Esophagus squamous epithelium (tissue), 5 donors: ENCODE measurements around the gene NCK1. TPM values are rescaled to one million over a fixed set of nuclear protein-coding genes. Genes with fewer than 3 reads are reported as not detected.
"Not testable (repeated sequence)": the region's sequence is repeated elsewhere in the genome, so short reads cannot be mapped to it uniquely, and the experiment has no call there.

Source experiments
- DNase-seq: peaks from one replicate; lab custom pipeline; 2025; lab: John Stamatoyannopoulos, UW
- H3K27ac ChIP-seq, 4 donors: fragments of 200-600 bp; sonication (generic); one replicate each; pipeline ENCODE4 v1.5.1; 2016 to 2019; ENCODE audit warnings: mild to moderate bottlenecking in 1 of 4
- H3K27me3 ChIP-seq, 4 donors: fragments of 200-600 bp; sonication (generic); 1 replicate in 3 of 4; 2 replicates in 1 of 4; pipeline versions ENCODE4 v1.5.1 to v1.6.0; 2017 to 2021; ENCODE audit warnings: antibody characterized with exemption in 1 of 4
- H3K36me3 ChIP-seq, 3 donors: fragments of 200-600 bp; sonication (generic); one replicate each; pipeline ENCODE4 v1.5.1; 2016 to 2019
- H3K4me1 ChIP-seq, 3 donors: fragments of 200-600 bp; sonication (generic); one replicate each; pipeline ENCODE4 v1.5.1; 2017 to 2019
- H3K4me3 ChIP-seq, 4 donors: fragments of 200-600 bp; sonication (generic); 1 replicate in 3 of 4; 2 replicates in 1 of 4; pipeline ENCODE4 v1.5.1; 2016 to 2019; ENCODE audit warnings: mild to moderate bottlenecking in 2 of 4, moderate library complexity in 1 of 4
- H3K9me3 ChIP-seq, 3 donors: fragments of 200-600 bp; sonication (generic); one replicate each; pipeline ENCODE4 v1.5.1; 2016 to 2019
- POLR2A ChIP-seq, 4 donors: fragments of 450-650 bp; IDR thresholded peaks; one replicate each; pipeline ENCODE4 v1.6.1; 2017; ENCODE audit warnings: antibody characterized with exemption in 4 of 4, mild to moderate bottlenecking in 4 of 4, moderate library complexity in 3 of 4
- WGBS, 2 donors: methylation state at CpG; one replicate each; pipeline ENCODE4 v1.1.5; 2018; 5-methylcytosine and 5-hydroxymethylcytosine counted together
- intact Hi-C: fragments of 100-400 bp; cut with DNase I; formaldehyde crosslinking; loops from one replicate; pipeline ENCODE4 v1.15.0; 2022
- total RNA-seq, 4 donors: library from RNA; depleted of rRNA; stranded (reverse); fragments of >200 nt; gene quantifications; one replicate each; pipeline ENCODE4 v1.1.0, GENCODE V29; 2016
- TF ChIP-seq, protein P1 (sequence below), 6 experiments: fragments of 450-650 bp in 4 of 6; fragments of 200-600 bp in 2 of 6; sonication (generic) in 2 of 6; IDR thresholded peaks; one replicate each; pipeline ENCODE4 v1.5.1; 2016 to 2019; ENCODE audit warnings: antibody characterized with exemption in 6 of 6, mild to moderate bottlenecking in 4 of 6, moderate library complexity in 4 of 6
- donor health status: DM: yes; HTN: yes; CAD: no.

The NCK1 gene
- total RNA-seq, 4 donors from 2014 or later: 35.6 to 66.1 (median 57.3) TPM

DNA sequence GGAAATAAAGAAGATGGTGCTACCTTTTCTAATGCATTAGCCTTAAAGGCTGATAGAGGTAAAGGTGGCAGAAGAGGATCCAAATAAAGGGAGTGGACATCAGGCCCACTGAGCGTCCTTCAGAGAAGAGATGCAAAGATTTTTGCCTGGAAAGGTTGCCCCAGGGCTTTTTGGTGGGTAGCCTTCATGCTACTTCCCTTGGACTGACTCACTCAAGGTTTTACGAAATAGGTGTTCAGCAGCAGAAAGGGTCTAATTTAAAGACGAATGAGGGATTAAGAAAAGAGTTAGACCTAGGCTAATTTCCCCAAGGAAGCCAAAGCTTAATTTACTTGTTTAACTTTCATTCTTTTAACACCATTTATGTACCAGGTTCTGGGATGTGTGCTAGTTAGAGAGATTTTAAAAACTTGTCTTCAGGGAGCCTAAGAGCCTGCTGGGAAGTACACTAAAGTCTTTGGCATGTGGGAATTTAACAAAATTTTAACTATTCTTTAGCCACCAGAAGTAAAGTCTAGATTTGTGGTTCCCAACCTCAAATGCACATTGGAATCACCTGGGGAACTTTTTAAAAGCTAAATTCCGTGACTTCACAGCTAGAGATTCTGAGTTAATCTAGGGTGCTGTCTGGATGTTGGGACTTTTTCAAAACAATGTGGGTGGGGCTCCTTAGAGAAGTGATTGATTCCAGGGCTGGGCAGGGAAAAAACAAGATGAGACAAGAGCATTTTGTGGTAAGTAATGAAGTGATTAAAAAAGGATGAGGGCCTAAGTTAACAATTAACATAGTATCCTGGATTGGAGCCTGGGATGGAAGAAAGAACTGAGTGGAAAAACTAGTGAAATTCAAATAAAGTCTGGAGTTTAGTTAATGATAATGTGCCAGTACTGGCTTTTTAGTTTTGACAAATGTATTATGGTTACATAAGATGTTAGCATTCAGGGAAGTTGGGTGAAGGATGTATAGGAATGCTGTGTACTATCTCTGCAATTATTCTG, 99.1 kb downstream of the NCK1 start:
- no peak for DNase-seq
- intact Hi-C loops: no loop called here
- TF ChIP-seq, protein P1, sequence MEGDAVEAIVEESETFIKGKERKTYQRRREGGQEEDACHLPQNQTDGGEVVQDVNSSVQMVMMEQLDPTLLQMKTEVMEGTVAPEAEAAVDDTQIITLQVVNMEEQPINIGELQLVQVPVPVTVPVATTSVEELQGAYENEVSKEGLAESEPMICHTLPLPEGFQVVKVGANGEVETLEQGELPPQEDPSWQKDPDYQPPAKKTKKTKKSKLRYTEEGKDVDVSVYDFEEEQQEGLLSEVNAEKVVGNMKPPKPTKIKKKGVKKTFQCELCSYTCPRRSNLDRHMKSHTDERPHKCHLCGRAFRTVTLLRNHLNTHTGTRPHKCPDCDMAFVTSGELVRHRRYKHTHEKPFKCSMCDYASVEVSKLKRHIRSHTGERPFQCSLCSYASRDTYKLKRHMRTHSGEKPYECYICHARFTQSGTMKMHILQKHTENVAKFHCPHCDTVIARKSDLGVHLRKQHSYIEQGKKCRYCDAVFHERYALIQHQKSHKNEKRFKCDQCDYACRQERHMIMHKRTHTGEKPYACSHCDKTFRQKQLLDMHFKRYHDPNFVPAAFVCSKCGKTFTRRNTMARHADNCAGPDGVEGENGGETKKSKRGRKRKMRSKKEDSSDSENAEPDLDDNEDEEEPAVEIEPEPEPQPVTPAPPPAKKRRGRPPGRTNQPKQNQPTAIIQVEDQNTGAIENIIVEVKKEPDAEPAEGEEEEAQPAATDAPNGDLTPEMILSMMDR (IDR thresholded peaks at IDR 0.05): no peak
- TF ChIP-seq POLR2A (IDR thresholded peaks at IDR 0.05): no peak
- Histone ChIP-seq H3K4me3 (peak overlapping the region in 3 of 4 donors; percentile 36 to 53 (median 51)), H3K27ac (peak overlapping the region; percentile 85 to 96 (median 88)), H3K9me3 (no peaks in the 10 kb centered on the region), H3K36me3 (no peaks in the 10 kb centered on the region), H3K27me3 (no peaks in the 10 kb centered on the region), H3K4me1 (peaks cover 0 to 63% (median 15%) of the 10 kb centered on the region in 3 donors)
- 31 to 56% methylated on average over 4 of the region's 4 CpGs for WGBS, 2 donors

DNA sequence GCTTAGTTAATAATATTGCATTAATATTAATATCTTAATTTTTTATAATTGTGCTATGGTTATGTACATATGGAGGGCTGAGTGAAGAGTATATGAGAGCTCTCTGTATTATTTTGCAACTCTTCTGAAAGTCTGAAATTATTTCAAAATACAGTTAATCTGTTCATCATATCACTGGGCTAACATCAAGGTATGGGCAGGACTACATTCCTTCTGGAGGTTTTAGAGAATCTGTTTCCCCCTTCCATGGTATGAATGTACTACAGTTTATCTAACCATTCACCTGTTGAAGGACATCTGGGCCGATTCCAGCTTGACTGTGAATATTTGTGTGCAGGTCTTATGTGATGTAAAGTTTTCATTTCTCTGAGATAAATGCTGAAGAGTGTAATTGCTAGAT, 100.9 kb downstream of the NCK1 start:
- 60 to 73% methylated on average over 1 of the region's 1 CpG for WGBS, 2 donors
- no peak for DNase-seq
- H3K36me3 ChIP-seq: no peaks in the 10 kb centered on the region
- intact Hi-C loops: no loop called here
- H3K27me3 ChIP-seq: no peaks in the 10 kb centered on the region
- TF ChIP-seq, protein P1 (IDR thresholded peaks at IDR 0.05): no peak
- TF ChIP-seq POLR2A (IDR thresholded peaks at IDR 0.05): no peak
- H3K27ac ChIP-seq: peak overlapping the region in 3 of 4 donors; percentile 35 to 96 (median 90)
- no peak overlapping the region for H3K4me3 ChIP-seq
- peaks cover 0 to 47% (median 11%) of the 10 kb centered on the region in 3 donors for H3K4me1 ChIP-seq
- no peaks in the 10 kb centered on the region for H3K9me3 ChIP-seq

DNA sequence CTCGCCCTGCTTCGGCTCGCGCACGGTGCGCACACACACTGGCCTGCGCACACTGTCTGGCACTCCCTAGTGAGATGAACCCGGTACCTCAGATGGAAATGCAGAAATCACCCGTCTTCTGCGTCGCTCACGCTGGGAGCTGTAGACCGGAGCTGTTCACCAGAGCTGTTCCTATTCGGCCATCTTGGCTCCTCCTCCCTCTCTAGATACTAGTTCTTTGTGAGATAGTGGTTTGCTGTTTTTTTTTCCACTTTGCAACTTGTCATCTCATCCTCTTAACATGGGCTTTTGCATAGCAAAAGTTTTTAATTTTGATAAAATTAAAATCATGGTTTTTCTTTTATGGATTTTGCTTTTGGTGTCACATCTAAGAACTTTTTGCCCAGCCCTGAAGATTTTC, 107.5 kb downstream of the NCK1 start:
- H3K4me1 ChIP-seq, DNase-seq, H3K9me3 ChIP-seq, H3K27ac ChIP-seq, H3K27me3 ChIP-seq, H3K4me3 ChIP-seq, intact Hi-C loops: not testable (repeated sequence)
- peaks cover 0 to 13% (median 0%) of the 10 kb centered on the region in 3 donors for H3K36me3 ChIP-seq
- 95 to 100% methylated on average over 6 to 7 of the region's 14 CpGs for WGBS, 2 donors

DNA sequence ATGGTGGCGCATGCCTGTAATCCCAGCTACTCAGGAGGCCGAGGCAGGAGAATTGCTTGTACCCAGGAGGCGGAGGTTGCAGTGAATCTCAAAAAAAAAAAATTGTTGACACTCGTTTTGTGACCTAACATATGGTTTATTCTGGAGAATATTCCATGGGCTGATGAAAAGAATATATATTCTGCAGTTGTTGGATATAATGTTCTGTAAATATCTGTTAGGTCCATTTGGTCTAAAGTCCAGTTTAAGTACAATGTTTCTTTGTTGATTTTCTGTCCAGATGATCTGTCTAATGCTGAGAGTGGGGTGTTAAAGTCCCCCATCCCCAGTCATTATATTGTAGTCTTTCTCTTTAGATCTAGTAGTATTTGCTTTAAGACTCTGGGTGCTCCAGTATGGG, 111.3 kb downstream of the NCK1 start:
- 84 to 95% methylated on average over 4 of the region's 4 CpGs for WGBS, 2 donors
- no peak overlapping the region for H3K4me3 ChIP-seq
- no peaks in the 10 kb centered on the region for H3K27me3 ChIP-seq
- H3K9me3 ChIP-seq: peaks cover 0 to 13% (median 5%) of the 10 kb centered on the region in 3 donors
- H3K27ac ChIP-seq: no peak overlapping the region
- TF ChIP-seq, protein P1 (IDR thresholded peaks at IDR 0.05): no peak
- TF ChIP-seq POLR2A (IDR thresholded peaks at IDR 0.05): no peak
- H3K36me3 ChIP-seq: peaks cover 0 to 35% (median 0%) of the 10 kb centered on the region in 3 donors
- intact Hi-C loops: no loop called here
- H3K4me1 ChIP-seq: peaks cover 0 to 19% (median 0%) of the 10 kb centered on the region in 3 donors
- DNase-seq: no peak

DNA sequence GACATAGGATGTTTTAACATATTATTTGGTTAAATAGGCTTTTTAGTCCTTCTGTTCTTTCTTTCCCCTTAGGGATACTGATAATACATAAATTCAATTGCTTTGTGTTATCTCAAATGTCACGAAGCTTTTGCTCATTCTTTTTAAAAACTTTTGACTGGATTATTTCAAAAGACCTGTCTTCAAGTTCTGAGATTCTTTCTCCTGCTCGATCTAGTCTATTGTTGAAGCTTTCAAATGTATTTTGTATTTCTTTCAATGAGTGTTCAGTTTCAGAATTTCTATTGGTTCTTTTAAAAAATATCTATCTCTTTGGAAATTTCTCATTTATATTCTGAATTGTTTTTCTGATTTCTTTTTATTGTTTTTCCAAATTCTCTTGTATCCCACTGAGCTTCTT, 112.7 kb downstream of the NCK1 start:
- no peak for DNase-seq
- Histone ChIP-seq H3K36me3 (peaks cover 0 to 35% (median 0%) of the 10 kb centered on the region in 3 donors), H3K4me1 (peaks cover 0 to 32% (median 0%) of the 10 kb centered on the region in 3 donors), H3K9me3 (peaks cover 0 to 13% (median 5%) of the 10 kb centered on the region in 3 donors), H3K4me3 (no peak overlapping the region), H3K27ac (no peak overlapping the region), H3K27me3 (no peaks in the 10 kb centered on the region)
- TF ChIP-seq POLR2A (IDR thresholded peaks at IDR 0.05): no peak
- TF ChIP-seq, protein P1 (IDR thresholded peaks at IDR 0.05): no peak
- 39 to 100% methylated on average over 2 of the region's 2 CpGs for WGBS, 2 donors
- intact Hi-C loops: no loop called here
